A549 (cell line): ENCODE data around the gene GYPE. TPM values are rescaled to one million over a fixed set of nuclear protein-coding genes. Genes with fewer than 3 reads are reported as not detected.
"Not testable (repeated sequence)": the region's sequence is repeated elsewhere in the genome, so short reads cannot be mapped to it uniquely, and the experiment has no call there.

Source experiments
- ATAC-seq, 2 experiments: fragments of 200-7000 bp in 1 of 2; fragments of >200 bp in 1 of 2; cut with Nextera tagmentation in 1 of 2; cut with Tn5 transposase in 1 of 2; 3 replicates each; pipeline versions ENCODE4 v1.8.0 to v1.9.1; 2018 to 2020; ENCODE audit warnings: mild to moderate bottlenecking in 1 of 2, moderate library complexity in 1 of 2
- CTCF ChIA-PET: fragments of 300-600 bp; sonication (Branson Sonifier 250); formaldehyde crosslinking; extraction: SDS; loops from one replicate; lab custom pipeline; 2021; ENCODE audit warnings: antibody characterized with exemption, inconsistent platforms; lab: Yijun Ruan, JAX
- POLR2A ChIA-PET: fragments of 350-600 bp; formaldehyde crosslinking; extraction: SDS; loops from one replicate; lab custom pipeline; 2021; ENCODE audit warnings: antibody characterized with exemption, inconsistent platforms; lab: Yijun Ruan, JAX
- DNase-seq, 2 experiments: peaks; one replicate each; pipeline versions ENCODE4 v3.0.0 to v3.0.0-alpha.2; 2011 to 2016; ENCODE audit warnings: low read depth in 1 of 2, low spot score in 1 of 2
- FAIRE-seq: peaks from 2 replicates; lab custom pipeline; 2011; peaks lifted over from hg19 to GRCh38; lab: Jason Lieb, UNC
- H3K27ac ChIP-seq, 2 experiments: fragments of >200 bp; sonication (Bioruptor Twin); formaldehyde crosslinking; 3 replicates each; pipeline ENCODE4 v1.5.1; 2016 to 2017
- H3K4me1 ChIP-seq: fragments of >200 bp; sonication (Bioruptor Twin); formaldehyde crosslinking; 3 replicates; pipeline ENCODE4 v1.6.1; 2016
- H3K4me2 ChIP-seq: fragments of >200 bp; sonication (Bioruptor Twin); formaldehyde crosslinking; 3 replicates; pipeline ENCODE4 v1.6.1; 2016
- H3K4me3 ChIP-seq: fragments of >200 bp; sonication (Bioruptor Twin); formaldehyde crosslinking; 3 replicates; pipeline ENCODE4 v1.5.1; 2016
- H3K9me3 ChIP-seq: fragments of >200 bp; sonication (Bioruptor Twin); formaldehyde crosslinking; 3 replicates; pipeline ENCODE4 v1.6.1; 2016
- TFCP2L1 ChIP-seq: fragments of 250-450 bp; sonication (Bioruptor Pico); IDR thresholded peaks from 2 replicates; pipeline ENCODE4 v1.5.0; 2021; ENCODE audit warnings: mild to moderate bottlenecking
- ZSCAN20 ChIP-seq: fragments of 250-450 bp; sonication (Bioruptor Pico); IDR thresholded peaks from 2 replicates; pipeline ENCODE4 v1.8.0; 2022; ENCODE audit warnings: mild to moderate bottlenecking, moderate library complexity
- WGBS: methylation state at CpG from one replicate; pipeline ENCODE4 v1.1.6; 2017; ENCODE audit errors: missing lambda C conversion rate; 5-methylcytosine and 5-hydroxymethylcytosine counted together
- polyA plus RNA-seq, 4 experiments: library from polyadenylated mRNA; depleted of rRNA in 3 of 4; stranded (reverse); fragments of >200 nt; fragmentation: RNase III in 1 of 4; extraction: RNeasy Plus Mini Kit Qiagen cat#74134 plus additional on column Dnase treatment in 1 of 4; gene quantifications; 2 replicates in 3 of 4; 3 replicates in 1 of 4; pipeline ENCODE4 v1.2.3, GENCODE V29; 2011 to 2017

The GYPE gene
- polyA plus RNA-seq, 2 of the 4 experiments (the other 2 are of a cell fraction): not detected

DNA sequence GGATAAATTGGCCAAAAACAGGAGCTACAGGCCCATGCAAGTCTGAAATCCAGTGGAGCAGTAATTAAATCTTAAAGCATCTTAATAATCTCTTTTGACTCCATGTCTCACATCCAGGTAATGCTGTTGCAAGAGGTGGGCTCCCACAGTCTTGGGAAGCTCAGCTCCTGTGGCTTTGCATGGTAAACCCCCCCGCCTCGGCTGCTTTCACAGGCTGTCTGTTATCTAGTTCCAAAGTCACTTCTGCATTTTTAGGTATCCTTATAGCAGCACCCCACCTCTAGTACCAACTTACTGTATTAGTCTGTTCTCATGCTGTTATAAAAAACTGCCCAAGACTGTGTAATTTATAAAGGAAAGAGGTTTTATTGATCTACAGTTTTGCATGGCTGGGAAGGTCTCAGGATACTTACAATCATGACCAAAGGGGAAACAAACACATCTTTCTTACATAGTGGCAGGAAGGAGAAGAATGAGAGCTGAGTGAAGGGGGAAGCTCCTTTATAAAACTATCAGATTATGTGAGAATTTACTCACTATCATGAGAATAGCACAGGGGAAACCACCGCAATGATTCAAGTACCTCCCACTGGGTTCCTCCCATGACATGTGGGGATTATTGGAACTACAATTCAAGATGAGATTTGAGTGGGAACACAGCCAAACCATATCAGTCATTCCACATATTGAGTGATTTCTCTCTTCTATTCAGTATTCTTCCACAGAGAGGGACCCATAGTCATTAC lies 34.7 kb downstream of the GYPE start:
- FAIRE-seq, DNase-seq, POLR2A ChIA-PET, H3K4me3 ChIP-seq, H3K27ac ChIP-seq, H3K4me1 ChIP-seq, H3K4me2 ChIP-seq, H3K9me3 ChIP-seq, CTCF ChIA-PET, ATAC-seq: not testable (repeated sequence)
- 0% methylated on average over 1 of the region's 3 CpGs for WGBS

- POLR2A ChIA-PET, H3K4me3 ChIP-seq, ATAC-seq, H3K9me3 ChIP-seq, CTCF ChIA-PET, H3K4me2 ChIP-seq, FAIRE-seq, DNase-seq, H3K4me1 ChIP-seq, H3K27ac ChIP-seq: not testable (repeated sequence)
- WGBS: 0% methylated on average over 2 of the region's 3 CpGs
Observed at GRCh38 chr4:143869925-143870324, 35.4 kb downstream of the GYPE start.

- not testable (repeated sequence) for FAIRE-seq
Observed at GRCh38 chr4:143862716-143863115, 42.6 kb downstream of the GYPE start.

GRCh38 chr4:143858456-143858855 lies 46.9 kb downstream of the GYPE start:
- DNase-seq (no peak), ATAC-seq (no peak), FAIRE-seq (no peak)
- WGBS: 0% methylated on average over 1 of the region's 1 CpG
- TF ChIP-seq ZSCAN20 (CRISPR knock-in tag): no peak
- TF ChIP-seq TFCP2L1 (CRISPR knock-in tag): no peak
- Histone ChIP-seq H3K27ac (no peak overlapping the region), H3K4me1 (no peaks in the 10 kb centered on the region), H3K9me3 (no peaks in the 10 kb centered on the region), H3K4me3 (no peak overlapping the region), H3K4me2 (no peak overlapping the region)
- CTCF ChIA-PET: interaction anchor here (1.0 kb wide), 1 partner anchor 38 kb away, joined by 3 read pairs; no protein-coding TSS in a partner anchor
- POLR2A ChIA-PET: no interaction called here

More at GRCh38 chr4:143862716-143863115, 42.6 kb downstream of the GYPE start:
- POLR2A ChIA-PET, ATAC-seq, CTCF ChIA-PET, H3K4me2 ChIP-seq, H3K9me3 ChIP-seq, DNase-seq, H3K27ac ChIP-seq, H3K4me1 ChIP-seq, H3K4me3 ChIP-seq: not testable (repeated sequence)
- 22% methylated on average over 1 of the region's 1 CpG for WGBS

GRCh38 chr4:143857391-143858336 lies 47.7 kb downstream of the GYPE start:
- H3K4me3 ChIP-seq, ATAC-seq, DNase-seq, H3K27ac ChIP-seq, FAIRE-seq, H3K4me2 ChIP-seq, POLR2A ChIA-PET, H3K9me3 ChIP-seq, H3K4me1 ChIP-seq: not testable (repeated sequence)
- WGBS: 28% methylated on average over 6 of the region's 6 CpGs
- CTCF ChIA-PET: interaction anchor here (1.0 kb wide), 1 partner anchor 37 kb away, joined by 3 read pairs; no protein-coding TSS in a partner anchor

- H3K4me1 ChIP-seq, FAIRE-seq, H3K4me2 ChIP-seq, H3K9me3 ChIP-seq, ATAC-seq, H3K27ac ChIP-seq, CTCF ChIA-PET, POLR2A ChIA-PET, H3K4me3 ChIP-seq, DNase-seq: not testable (repeated sequence)
- WGBS: under 1% methylated on average over 6 of the region's 6 CpGs
Observed at GRCh38 chr4:143856017-143856557, 49.3 kb downstream of the GYPE start.

DNA sequence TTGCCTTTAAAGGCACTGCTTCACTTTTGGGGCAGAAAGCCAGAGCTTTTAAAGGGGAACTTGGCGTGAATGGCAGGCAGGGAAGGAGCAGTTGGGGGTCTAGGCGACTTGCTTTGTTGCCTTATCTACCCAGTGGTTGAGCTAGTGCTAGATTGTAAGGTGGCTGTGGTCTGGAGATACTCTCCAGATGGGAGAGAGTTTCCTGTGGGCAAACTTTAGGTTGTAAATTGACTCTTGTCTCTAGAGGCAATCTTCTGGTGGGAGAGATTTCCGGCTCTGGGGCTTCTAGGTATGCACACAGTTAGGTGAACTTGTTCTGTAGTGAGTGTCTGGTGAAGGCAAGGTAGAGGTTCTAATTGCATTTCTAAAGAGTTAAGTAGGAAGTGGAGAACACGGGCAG lies 50.7 kb downstream of the GYPE start:
- ATAC-seq, H3K4me1 ChIP-seq, H3K4me2 ChIP-seq, FAIRE-seq, H3K4me3 ChIP-seq, H3K9me3 ChIP-seq, CTCF ChIA-PET, H3K27ac ChIP-seq, DNase-seq, POLR2A ChIA-PET: not testable (repeated sequence)
- WGBS: 8% methylated on average over 4 of the region's 4 CpGs

- H3K27ac ChIP-seq, H3K4me1 ChIP-seq, POLR2A ChIA-PET, H3K9me3 ChIP-seq, CTCF ChIA-PET, H3K4me2 ChIP-seq, FAIRE-seq, DNase-seq, H3K4me3 ChIP-seq, ATAC-seq: not testable (repeated sequence)
- WGBS: 3% methylated on average over 2 of the region's 2 CpGs
Observed at GRCh38 chr4:143849296-143849695, 56.1 kb downstream of the GYPE start.

GRCh38 chr4:143843506-143843832 lies 61.9 kb downstream of the GYPE start:
- CTCF ChIA-PET, H3K4me2 ChIP-seq, H3K4me3 ChIP-seq, DNase-seq, POLR2A ChIA-PET, H3K9me3 ChIP-seq, ATAC-seq, H3K27ac ChIP-seq, H3K4me1 ChIP-seq, FAIRE-seq: not testable (repeated sequence)
- WGBS: 5% methylated on average over 1 of the region's 1 CpG

- H3K9me3 ChIP-seq, H3K4me3 ChIP-seq, H3K4me1 ChIP-seq, ATAC-seq, H3K27ac ChIP-seq, CTCF ChIA-PET, DNase-seq, H3K4me2 ChIP-seq, POLR2A ChIA-PET, FAIRE-seq: not testable (repeated sequence)
- WGBS: 5% methylated on average over 2 of the region's 3 CpGs
Observed at GRCh38 chr4:143842624-143843505, 62.5 kb downstream of the GYPE start.
